GM10847 (cell line): ENCODE data around the gene UMODL1.

Experiments
- POLR2A ChIP-seq: IDR thresholded peaks from 2 replicates; pipeline ENCODE4 v1.6.1; 2011; ENCODE audit not compliant: insufficient read length; ENCODE audit errors: extremely low read depth

UMODL1 gene

GRCh38 chr21:42071146-42071737 lies at the start of gene UMODL1:
TSS of gene UMODL1 (plus strand) at chr21:42071317. CDS start at chr21:42071317, 0 bp downstream.
- no peak for TF ChIP-seq POLR2A

GRCh38 chr21:42021371-42022090 lies 49.6 kb upstream of the UMODL1 start:
- no peak for TF ChIP-seq POLR2A

GRCh38 chr21:42022091-42022430 lies 49.1 kb upstream of the UMODL1 start:
- no peak for TF ChIP-seq POLR2A

- TF ChIP-seq POLR2A, result no peak
Measured at GRCh38 chr21:42022906-42023305, 48.2 kb upstream of the UMODL1 start.

GRCh38 chr21:42025376-42026081 lies 45.6 kb upstream of the UMODL1 start:
- no peak for TF ChIP-seq POLR2A

- TF ChIP-seq POLR2A, result no peak
Measured at GRCh38 chr21:42026082-42026435, 45.1 kb upstream of the UMODL1 start.

GRCh38 chr21:42027085-42027821 lies 43.9 kb upstream of the UMODL1 start:
- no peak for TF ChIP-seq POLR2A

GRCh38 chr21:42027822-42028765 lies 43.0 kb upstream of the UMODL1 start:
- TF ChIP-seq POLR2A, result no peak

GRCh38 chr21:42028766-42029425 lies 42.2 kb upstream of the UMODL1 start:
- no peak for TF ChIP-seq POLR2A

- no peak for TF ChIP-seq POLR2A
Measured at GRCh38 chr21:42030311-42030710, 40.8 kb upstream of the UMODL1 start.

- TF ChIP-seq POLR2A, result no peak
Measured at GRCh38 chr21:42031241-42031640, 39.9 kb upstream of the UMODL1 start.

GRCh38 chr21:42031816-42032215 lies 39.3 kb upstream of the UMODL1 start:
- no peak for TF ChIP-seq POLR2A

- TF ChIP-seq POLR2A, result no peak
Measured at GRCh38 chr21:42032266-42032665, 38.9 kb upstream of the UMODL1 start.

GRCh38 chr21:42032968-42033367 lies 38.1 kb upstream of the UMODL1 start:
- no peak for TF ChIP-seq POLR2A

- TF ChIP-seq POLR2A, result no peak
Measured at GRCh38 chr21:42036313-42036712, 34.8 kb upstream of the UMODL1 start.

GRCh38 chr21:42037516-42037915 lies 33.6 kb upstream of the UMODL1 start:
- no peak for TF ChIP-seq POLR2A
